BLaER1 (cell line): ENCODE measurements around the gene RIMS3.

Experiments used
- H3K27ac ChIP-seq: shearing (Covaris generic); formaldehyde crosslinking; 2 replicates; pipeline ENCODE4 v1.8.1; 2022
- H3K27me3 ChIP-seq: shearing (Covaris generic); formaldehyde crosslinking; 2 replicates; pipeline ENCODE4 v1.8.1; 2022
- H3K36me3 ChIP-seq: shearing (Covaris generic); formaldehyde crosslinking; 2 replicates; pipeline ENCODE4 v1.8.1; 2022
- H3K4me1 ChIP-seq: shearing (Covaris generic); formaldehyde crosslinking; 2 replicates; pipeline ENCODE4 v1.8.1; 2022
- H3K4me2 ChIP-seq: shearing (Covaris generic); formaldehyde crosslinking; 2 replicates; pipeline ENCODE4 v1.8.1; 2022
- H3K4me3 ChIP-seq: shearing (Covaris generic); formaldehyde crosslinking; 2 replicates; pipeline ENCODE4 v1.8.1; 2022
- H3K9ac ChIP-seq: shearing (Covaris generic); formaldehyde crosslinking; 2 replicates; pipeline ENCODE4 v1.8.1; 2022
- H3K9me3 ChIP-seq: shearing (Covaris generic); formaldehyde crosslinking; 2 replicates; pipeline ENCODE4 v1.8.1; 2022
- H4K20me1 ChIP-seq: shearing (Covaris generic); formaldehyde crosslinking; 2 replicates; pipeline ENCODE4 v1.8.1; 2022
- Cebpa-rat ChIP-seq: shearing (Covaris generic); IDR thresholded peaks from 2 replicates; pipeline ENCODE4 v1.8.1; 2022

Gene RIMS3

GRCh38 chr1:40692429-40692895 is 27.0 kb upstream of the RIMS3 start:
- peak overlapping the region; percentile 100 for H3K27ac ChIP-seq
- peaks cover 12% of the 10 kb centered on the region; the same call in 1 of the 2 replicates for H3K36me3 ChIP-seq
- H4K20me1 ChIP-seq, result peaks cover 22% of the 10 kb centered on the region
- peak overlapping the region; percentile 90 for H3K4me2 ChIP-seq
- H3K9me3 ChIP-seq, result no peaks in the 10 kb centered on the region
- H3K9ac ChIP-seq, result peak overlapping the region; percentile 100
- H3K4me3 ChIP-seq, result peak overlapping the region; percentile 82
- no peak for TF ChIP-seq Cebpa-rat
- peaks cover 34% of the 10 kb centered on the region for H3K4me1 ChIP-seq
- no peaks in the 10 kb centered on the region for H3K27me3 ChIP-seq

- Histone ChIP-seq H3K4me2 (peak within 1 kb of the TSS; percentile 90), H4K20me1 (peaks cover 15% of the 10 kb centered on the region), H3K9ac (peak within 1 kb of the TSS; percentile 100), H3K36me3 (peaks cover 13% of the 10 kb centered on the region), H3K27ac (peak within 1 kb of the TSS; percentile 100), H3K27me3 (no peaks in the 10 kb centered on the region), H3K9me3 (no peaks in the 10 kb centered on the region), H3K4me3 (peak within 1 kb of the TSS; percentile 82), H3K4me1 (peaks cover 34% of the 10 kb centered on the region)
- TF ChIP-seq Cebpa-rat, result no peak
Measured at GRCh38 chr1:40691538-40692428, 26.3 kb upstream of the RIMS3 start, which contains the start of gene NFYC. Gene NFYC (plus strand): TSS chr1:40691704. CDS start chr1:40738844, 47,140 bp downstream.

DNA sequence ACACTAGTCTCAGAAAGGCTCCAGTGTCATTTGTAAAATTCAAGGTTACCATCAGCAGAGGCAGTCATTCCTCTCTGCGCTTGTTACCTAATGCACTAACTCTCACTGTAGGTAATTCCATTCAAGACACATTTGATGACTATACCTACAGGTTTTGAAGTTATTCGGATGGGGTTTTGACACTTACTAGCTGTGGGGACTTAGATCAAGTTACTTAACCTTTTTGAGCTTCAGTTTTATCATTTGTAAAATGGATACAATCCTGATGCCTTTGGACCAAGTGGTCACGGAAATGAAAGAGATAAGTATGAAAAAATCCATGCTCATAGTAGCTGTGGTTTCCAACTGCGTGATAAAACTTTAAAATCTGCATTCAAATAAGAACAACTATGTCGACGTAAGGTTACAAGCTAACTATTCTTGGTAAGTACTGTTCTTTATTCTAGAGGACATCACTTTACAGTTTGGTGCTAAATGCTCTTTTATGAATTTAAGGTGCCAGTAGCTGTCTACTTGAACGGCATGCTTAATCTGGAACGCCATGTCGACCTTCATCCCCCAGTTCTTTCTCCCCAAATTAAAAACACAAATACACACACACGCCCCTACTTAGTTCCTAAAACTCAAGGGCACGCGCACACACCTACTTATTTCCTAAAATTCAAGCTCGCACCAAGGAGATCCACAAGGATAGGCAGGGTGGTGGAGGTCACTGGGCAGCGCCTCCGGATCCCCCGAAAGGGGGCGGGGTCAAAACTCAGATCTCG is 25.5 kb upstream of the RIMS3 start:
- Histone ChIP-seq H3K9ac (peak overlapping the region; percentile 100), H3K4me1 (peaks cover 34% of the 10 kb centered on the region), H4K20me1 (peaks cover 7% of the 10 kb centered on the region), H3K4me3 (peak overlapping the region; percentile 82), H3K27me3 (no peaks in the 10 kb centered on the region), H3K4me2 (peak overlapping the region; percentile 90), H3K27ac (peak overlapping the region; percentile 100), H3K9me3 (no peaks in the 10 kb centered on the region), H3K36me3 (peaks cover 14% of the 10 kb centered on the region)
- TF ChIP-seq Cebpa-rat, result no peak

DNA sequence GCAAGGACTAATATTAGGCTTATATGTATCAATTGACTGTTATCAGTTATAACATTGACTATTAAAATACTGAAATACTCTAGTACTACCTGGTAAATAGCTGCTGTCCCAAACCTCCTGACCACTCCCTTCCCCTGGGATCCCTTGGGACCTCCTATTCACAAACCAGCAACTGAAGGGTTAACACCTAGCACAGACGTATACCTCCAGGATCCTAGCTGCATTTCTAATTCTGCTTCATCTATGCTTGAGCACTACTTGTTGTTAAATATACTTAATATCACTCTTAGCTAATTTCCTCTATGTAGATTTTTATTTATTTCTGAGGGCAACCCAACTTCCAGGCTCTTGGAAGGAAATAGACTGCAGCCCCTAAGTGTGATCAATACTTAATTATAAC is 24.3 kb upstream of the RIMS3 start:
- Histone ChIP-seq H3K27ac (no peak overlapping the region), H3K4me3 (no peak overlapping the region), H3K4me2 (no peak overlapping the region)

GRCh38 chr1:40687661-40688060 is 22.2 kb upstream of the RIMS3 start:
- Histone ChIP-seq H3K4me3 (no peak overlapping the region), H3K4me1 (peaks cover 15% of the 10 kb centered on the region), H4K20me1 (peaks cover 7% of the 10 kb centered on the region; the same call in 1 of the 2 replicates), H3K9me3 (no peaks in the 10 kb centered on the region), H3K27ac (no peak overlapping the region), H3K36me3 (peaks cover 22% of the 10 kb centered on the region), H3K27me3 (no peaks in the 10 kb centered on the region), H3K9ac (no peak overlapping the region), H3K4me2 (no peak overlapping the region)
- TF ChIP-seq Cebpa-rat, result no peak

More for the DNA sequence above, 24.3 kb upstream of the RIMS3 start:
- Histone ChIP-seq H4K20me1 (peaks cover 7% of the 10 kb centered on the region; the same call in 1 of the 2 replicates), H3K9me3 (no peaks in the 10 kb centered on the region), H3K27me3 (no peaks in the 10 kb centered on the region), H3K4me1 (peaks cover 32% of the 10 kb centered on the region), H3K9ac (no peak overlapping the region), H3K36me3 (peaks cover 22% of the 10 kb centered on the region)
- TF ChIP-seq Cebpa-rat, result no peak

GRCh38 chr1:40687059-40687458 is 21.6 kb upstream of the RIMS3 start:
- Histone ChIP-seq H3K4me1 (peaks cover 13% of the 10 kb centered on the region), H3K4me3 (no peak overlapping the region), H3K9ac (no peak overlapping the region), H3K9me3 (no peaks in the 10 kb centered on the region), H4K20me1 (peaks cover 7% of the 10 kb centered on the region; the same call in 1 of the 2 replicates), H3K4me2 (no peak overlapping the region), H3K36me3 (peaks cover 22% of the 10 kb centered on the region), H3K27ac (no peak overlapping the region), H3K27me3 (no peaks in the 10 kb centered on the region)
- TF ChIP-seq Cebpa-rat, result no peak

- TF ChIP-seq Cebpa-rat, result no peak
- Histone ChIP-seq H3K27ac (no peak overlapping the region), H3K4me3 (no peak overlapping the region), H3K36me3 (peaks cover 22% of the 10 kb centered on the region), H3K4me1 (peaks cover 5% of the 10 kb centered on the region; the same call in 1 of the 2 replicates), H3K9ac (no peak overlapping the region), H3K9me3 (no peaks in the 10 kb centered on the region), H4K20me1 (peaks cover 5% of the 10 kb centered on the region; the same call in 1 of the 2 replicates), H3K27me3 (no peaks in the 10 kb centered on the region), H3K4me2 (0 out of 2 replicates have a peak overlapping the region, but pooled peaks have one; percentile 0)
Measured at GRCh38 chr1:40684669-40685068, 19.2 kb upstream of the RIMS3 start.

GRCh38 chr1:40679165-40679953 is 13.9 kb upstream of the RIMS3 start:
- no peaks in the 10 kb centered on the region for H4K20me1 ChIP-seq
- TF ChIP-seq Cebpa-rat, result no peak
- no peak overlapping the region for H3K9ac ChIP-seq
- H3K4me2 ChIP-seq, result no peak overlapping the region
- peaks cover 11% of the 10 kb centered on the region for H3K4me1 ChIP-seq
- no peak overlapping the region for H3K4me3 ChIP-seq
- no peaks in the 10 kb centered on the region for H3K27me3 ChIP-seq
- no peak overlapping the region for H3K27ac ChIP-seq
- no peaks in the 10 kb centered on the region for H3K36me3 ChIP-seq
- H3K9me3 ChIP-seq, result no peaks in the 10 kb centered on the region

DNA sequence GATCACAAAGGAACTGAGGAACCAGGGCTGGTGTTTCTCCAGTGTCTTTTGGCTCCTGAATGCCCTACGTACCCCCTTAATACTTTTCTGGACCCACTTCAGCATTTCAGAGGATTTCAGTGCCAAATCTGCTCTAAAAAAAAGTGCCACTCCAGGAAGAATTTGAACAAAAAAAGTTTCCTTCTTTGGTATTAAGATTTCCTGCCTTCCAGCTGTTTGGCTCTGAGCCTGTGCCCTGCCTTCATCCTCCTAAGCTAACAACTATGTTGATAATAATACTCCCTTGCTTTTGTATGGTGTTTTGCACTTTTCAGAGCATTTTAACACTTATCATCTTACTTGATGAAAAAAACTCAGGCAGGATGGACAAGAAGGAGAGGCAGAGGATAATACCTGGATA is 11.0 kb upstream of the RIMS3 start:
- no peak overlapping the region for H3K4me3 ChIP-seq
- no peak overlapping the region for H3K9ac ChIP-seq
- peak overlapping the region; percentile 41 for H3K4me2 ChIP-seq
- H4K20me1 ChIP-seq, result no peaks in the 10 kb centered on the region
- no peaks in the 10 kb centered on the region for H3K36me3 ChIP-seq
- no peaks in the 10 kb centered on the region for H3K9me3 ChIP-seq
- no peak overlapping the region for H3K27ac ChIP-seq
- peaks cover 11% of the 10 kb centered on the region for H3K4me1 ChIP-seq
- H3K27me3 ChIP-seq, result no peaks in the 10 kb centered on the region
- no peak for TF ChIP-seq Cebpa-rat
